Sigmoid colon (tissue), 7 donors: ENCODE data around the gene FAM3A. TPM values are rescaled to one million over a fixed set of nuclear protein-coding genes. Genes with fewer than 3 reads are reported as not detected.
"Not testable (repeated sequence)": the region's sequence is repeated elsewhere in the genome, so short reads cannot be mapped to it uniquely, and the experiment has no call there.

ENCODE experiments used
- DNase-seq: peaks from one replicate; pipeline ENCODE4 v3.0.0-alpha.2; 2019
- H3K27ac ChIP-seq, 4 donors: fragments of 200-600 bp; sonication (generic); one replicate each; pipeline ENCODE4 v1.5.1; 2016 to 2019; ENCODE audit warnings: mild to moderate bottlenecking in 1 of 4
- H3K27me3 ChIP-seq, 3 donors: fragments of 200-600 bp; sonication (generic); one replicate each; pipeline ENCODE4 v1.5.1; 2019; ENCODE audit warnings: mild to moderate bottlenecking in 1 of 3
- H3K36me3 ChIP-seq, 4 donors: fragments of 200-600 bp; sonication (generic); one replicate each; pipeline ENCODE4 v1.5.1; 2016 to 2019
- H3K4me1 ChIP-seq, 4 donors: fragments of 200-600 bp; sonication (generic); one replicate each; pipeline ENCODE4 v1.5.1; 2017 to 2019
- H3K4me3 ChIP-seq, 4 donors: fragments of 200-600 bp; sonication (generic); one replicate each; pipeline ENCODE4 v1.5.1; 2017 to 2019; ENCODE audit warnings: mild to moderate bottlenecking in 2 of 4, moderate library complexity in 1 of 4
- H3K9me3 ChIP-seq, 4 donors: fragments of 200-600 bp in 3 of 4; sonication (generic) in 3 of 4; one replicate each; pipeline versions ENCODE4 v1.5.1 to v1.6.1; 2013 to 2019
- EP300 ChIP-seq, 4 donors: sonication (generic); formaldehyde crosslinking; IDR thresholded peaks; one replicate each; pipeline ENCODE4 v1.6.1; 2017; ENCODE audit warnings: antibody characterized with exemption in 4 of 4
- POLR2A ChIP-seq, 2 donors: fragments of 450-650 bp; IDR thresholded peaks; one replicate each; pipeline ENCODE4 v1.6.1; 2016; ENCODE audit warnings: antibody characterized with exemption in 2 of 2, mild to moderate bottlenecking in 2 of 2, moderate library complexity in 2 of 2
- POLR2AphosphoS5 ChIP-seq, 4 donors: sonication (generic); formaldehyde crosslinking; IDR thresholded peaks; one replicate each; pipeline ENCODE4 v1.6.1; 2017; ENCODE audit warnings: antibody characterized with exemption in 4 of 4
- WGBS, 2 donors: extraction: QIAGEN DNeasy Blood & Tissue Kit; methylation state at CpG; one replicate each; pipeline ENCODE4 v1.1.7; 2013; 5-methylcytosine and 5-hydroxymethylcytosine counted together
- intact Hi-C: fragments of 100-400 bp; cut with DNase I; formaldehyde crosslinking; loops from one replicate; pipeline ENCODE4 v1.15.1; 2023
- polyA plus RNA-seq, 3 donors: library from polyadenylated mRNA; stranded (reverse); fragments of 200-250 nt; gene quantifications; one replicate each; pipeline ENCODE4 v1.2.3, GENCODE V29; 2013
- total RNA-seq, 4 donors: library from RNA; depleted of rRNA; stranded (reverse); fragments of >200 nt; gene quantifications; one replicate each; pipeline ENCODE4 v1.1.0, GENCODE V29; 2016
- TF ChIP-seq, protein P1 (sequence below), 4 experiments: fragments of 450-650 bp in 3 of 4; fragments of 200-600 bp in 1 of 4; IDR thresholded peaks; one replicate each; pipeline ENCODE4 v1.5.1; 2016 to 2019; ENCODE audit warnings: antibody characterized with exemption in 4 of 4, mild to moderate bottlenecking in 3 of 4, moderate library complexity in 2 of 4
- donor health status: healthy with polysubstance abuse.
- donor health status: Bipolar disorder and iron deficiency.
- donor health status: healthy.

The FAM3A gene
- total and polyA plus RNA-seq, 7 donors, result 30.7 to 64.9 (median 49.0) TPM

DNA sequence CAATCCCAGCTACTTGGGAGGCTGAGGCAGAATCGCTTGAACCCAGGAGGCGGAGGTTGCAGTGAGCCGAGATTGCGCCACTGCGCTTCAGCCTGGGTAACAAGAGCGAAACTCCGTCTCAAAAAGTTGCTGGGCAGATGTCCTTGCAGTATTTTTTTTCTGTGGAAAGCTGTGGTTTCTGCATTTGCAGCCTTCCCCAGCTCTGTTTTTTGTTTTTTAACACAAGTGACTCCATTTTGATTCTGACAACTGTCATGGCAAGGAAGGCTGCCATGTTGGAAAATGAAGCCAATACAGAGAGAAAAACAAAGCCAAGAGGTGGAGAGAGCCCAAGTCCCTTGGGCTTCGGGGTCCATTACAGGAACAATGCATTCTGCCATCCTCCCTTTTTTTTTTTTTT is 13.9 kb downstream of the FAM3A start:
- WGBS, 2 donors, result 84% methylated on average over 8 of the region's 8 CpGs
- H3K4me1 ChIP-seq, result no peaks in the 10 kb centered on the region
- peaks cover 0 to 22% (median 0%) of the 10 kb centered on the region in 4 donors for H3K36me3 ChIP-seq
- intact Hi-C loops, result no loop called here
- H3K27ac ChIP-seq, result no peak overlapping the region
- no peaks in the 10 kb centered on the region for H3K9me3 ChIP-seq
- no peak for DNase-seq
- no peaks in the 10 kb centered on the region for H3K27me3 ChIP-seq
- TF ChIP-seq, protein P1, sequence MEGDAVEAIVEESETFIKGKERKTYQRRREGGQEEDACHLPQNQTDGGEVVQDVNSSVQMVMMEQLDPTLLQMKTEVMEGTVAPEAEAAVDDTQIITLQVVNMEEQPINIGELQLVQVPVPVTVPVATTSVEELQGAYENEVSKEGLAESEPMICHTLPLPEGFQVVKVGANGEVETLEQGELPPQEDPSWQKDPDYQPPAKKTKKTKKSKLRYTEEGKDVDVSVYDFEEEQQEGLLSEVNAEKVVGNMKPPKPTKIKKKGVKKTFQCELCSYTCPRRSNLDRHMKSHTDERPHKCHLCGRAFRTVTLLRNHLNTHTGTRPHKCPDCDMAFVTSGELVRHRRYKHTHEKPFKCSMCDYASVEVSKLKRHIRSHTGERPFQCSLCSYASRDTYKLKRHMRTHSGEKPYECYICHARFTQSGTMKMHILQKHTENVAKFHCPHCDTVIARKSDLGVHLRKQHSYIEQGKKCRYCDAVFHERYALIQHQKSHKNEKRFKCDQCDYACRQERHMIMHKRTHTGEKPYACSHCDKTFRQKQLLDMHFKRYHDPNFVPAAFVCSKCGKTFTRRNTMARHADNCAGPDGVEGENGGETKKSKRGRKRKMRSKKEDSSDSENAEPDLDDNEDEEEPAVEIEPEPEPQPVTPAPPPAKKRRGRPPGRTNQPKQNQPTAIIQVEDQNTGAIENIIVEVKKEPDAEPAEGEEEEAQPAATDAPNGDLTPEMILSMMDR (IDR thresholded peaks at IDR 0.05), result no peak
- TF ChIP-seq POLR2A (IDR thresholded peaks at IDR 0.05) (no peak), EP300 (IDR thresholded peaks at IDR 0.05) (no peak), POLR2AphosphoS5 (IDR thresholded peaks at IDR 0.05) (no peak)
- no peak overlapping the region for H3K4me3 ChIP-seq

DNA sequence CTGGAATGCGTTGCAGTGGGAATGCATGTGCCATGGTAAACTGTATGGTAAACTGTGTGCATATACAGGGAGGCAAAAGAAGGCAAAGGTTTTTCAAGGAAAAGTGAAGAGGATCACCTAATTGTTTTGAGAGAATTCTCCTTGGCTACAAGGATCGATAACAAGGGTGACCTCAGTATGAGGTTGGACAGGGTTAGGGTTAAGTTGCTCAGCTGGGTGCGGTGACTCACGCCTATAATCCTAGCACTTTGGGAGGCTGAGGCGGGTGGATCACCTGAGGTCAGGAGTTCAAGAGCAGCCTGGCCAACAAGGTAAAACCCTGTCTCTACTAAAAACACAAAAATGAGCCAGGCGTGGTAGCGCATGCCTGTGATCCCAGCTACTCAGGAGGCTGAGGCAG is 14.6 kb downstream of the FAM3A start:
- intact Hi-C loops, H3K9me3 ChIP-seq, H3K4me3 ChIP-seq, H3K27ac ChIP-seq, H3K27me3 ChIP-seq, H3K4me1 ChIP-seq, DNase-seq: not testable (repeated sequence)
- peaks cover 0 to 15% (median 0%) of the 10 kb centered on the region in 4 donors for H3K36me3 ChIP-seq
- 59 to 84% methylated on average over 7 of the region's 7 CpGs for WGBS, 2 donors

DNA sequence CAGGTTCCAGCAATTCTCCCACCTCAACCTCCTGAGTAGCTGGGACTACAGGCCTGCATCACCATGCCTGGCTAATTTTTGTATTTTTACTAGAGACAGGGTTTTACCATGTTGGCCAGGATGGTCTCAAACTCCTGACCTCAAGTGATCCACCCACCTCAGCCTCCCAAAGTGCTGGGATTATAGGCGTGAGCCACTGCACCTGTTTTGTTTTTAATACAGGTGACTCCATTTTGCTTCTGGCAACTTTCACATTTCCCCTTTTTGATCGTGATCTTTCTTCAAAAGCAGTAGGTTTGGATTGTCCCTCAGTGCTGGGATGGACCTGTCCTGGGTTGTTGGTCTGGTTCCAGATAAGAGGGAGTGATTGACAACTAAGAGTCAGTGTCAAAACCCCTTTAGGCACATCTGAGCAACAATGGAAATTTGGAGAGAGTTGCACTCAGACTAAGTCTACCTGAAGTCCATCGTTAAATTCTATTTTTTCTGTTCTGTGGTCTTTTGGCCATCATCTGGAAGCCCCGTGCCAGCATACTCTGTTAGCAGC is 19.4 kb downstream of the FAM3A start:
- DNase-seq, H3K27me3 ChIP-seq, H3K9me3 ChIP-seq, intact Hi-C loops, H3K36me3 ChIP-seq, H3K4me1 ChIP-seq, H3K4me3 ChIP-seq, H3K27ac ChIP-seq: not testable (repeated sequence)
- 82 to 83% methylated on average over 4 of the region's 4 CpGs for WGBS, 2 donors

DNA sequence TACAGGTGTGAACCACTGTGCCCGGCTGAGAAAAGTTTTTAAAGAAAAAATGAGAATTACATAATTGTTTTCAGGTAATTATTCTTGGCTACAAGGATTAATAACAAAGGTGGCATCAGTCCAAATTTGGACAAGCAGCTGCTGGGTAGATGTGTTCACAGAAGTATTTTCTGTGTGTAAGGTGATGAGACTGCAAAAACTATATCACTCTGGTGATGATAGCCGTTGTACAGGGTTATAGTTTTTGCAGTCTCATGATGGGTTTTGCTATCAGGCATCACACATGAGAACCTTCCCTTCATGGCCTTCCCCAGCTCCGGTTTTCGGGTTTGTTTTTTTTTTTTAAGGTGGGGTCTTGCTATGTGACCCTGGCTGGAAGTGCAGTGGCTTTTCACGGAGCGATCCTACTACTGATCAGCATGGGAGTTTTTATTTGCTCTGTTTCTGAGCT is 20.5 kb downstream of the FAM3A start:
- Histone ChIP-seq H3K36me3 (no peaks in the 10 kb centered on the region), H3K4me3 (no peak overlapping the region), H3K9me3 (no peaks in the 10 kb centered on the region), H3K27me3 (no peaks in the 10 kb centered on the region), H3K27ac (no peak overlapping the region), H3K4me1 (no peaks in the 10 kb centered on the region)
- WGBS, 2 donors, result 75 to 90% methylated on average over 6 of the region's 6 CpGs
- DNase-seq, result no peak
- intact Hi-C loops, result no loop called here
- TF ChIP-seq, protein P1 (IDR thresholded peaks at IDR 0.05), result no peak
- no peak for TF ChIP-seq EP300 (IDR thresholded peaks at IDR 0.05)
- TF ChIP-seq POLR2AphosphoS5 (IDR thresholded peaks at IDR 0.05), result no peak
- no peak for TF ChIP-seq POLR2A (IDR thresholded peaks at IDR 0.05)

DNA sequence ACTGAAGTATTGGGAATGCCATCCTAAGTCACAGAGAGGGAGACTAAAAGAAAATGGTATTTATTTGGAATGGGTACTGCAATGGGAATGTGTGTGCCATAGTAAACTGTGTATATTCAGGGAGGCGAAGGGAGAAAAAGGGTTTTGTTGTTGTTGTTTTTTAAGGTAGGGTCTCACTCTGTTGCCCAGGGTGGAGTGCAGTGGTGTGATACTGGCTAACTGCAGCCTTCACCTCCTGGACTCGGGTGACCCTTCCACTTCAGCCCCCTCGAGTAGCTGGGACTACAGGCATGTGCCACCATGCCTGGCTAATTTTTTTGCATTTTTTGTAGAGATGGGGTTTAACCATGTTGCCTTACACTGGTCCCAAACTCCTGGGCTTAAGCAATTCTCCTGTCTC is 21.3 kb downstream of the FAM3A start:
- WGBS, 2 donors, result 83 to 90% methylated on average over 3 of the region's 3 CpGs
- no peak for TF ChIP-seq EP300 (IDR thresholded peaks at IDR 0.05)
- TF ChIP-seq POLR2A (IDR thresholded peaks at IDR 0.05), result no peak
- TF ChIP-seq POLR2AphosphoS5 (IDR thresholded peaks at IDR 0.05), result no peak
- TF ChIP-seq, protein P1 (IDR thresholded peaks at IDR 0.05), result no peak
- no peak for DNase-seq
- no peaks in the 10 kb centered on the region for H3K9me3 ChIP-seq
- H3K27me3 ChIP-seq, result no peaks in the 10 kb centered on the region
- H3K4me1 ChIP-seq, result peaks cover 0 to 2% (median 0%) of the 10 kb centered on the region in 4 donors
- no peak overlapping the region for H3K27ac ChIP-seq
- intact Hi-C loops, result no loop called here
- H3K4me3 ChIP-seq, result no peak overlapping the region
- no peaks in the 10 kb centered on the region for H3K36me3 ChIP-seq
